ENCODE data around the gene SETD1A.
"Not testable (repeated sequence)": the region's sequence is repeated elsewhere in the genome, so short reads cannot be mapped to it uniquely, and the experiment has no call there.

The SETD1A gene

GRCh38 chr16:30998852-30999761, 41.6 kb downstream of the SETD1A start:
- no peak for DNase-seq (ENCODE audit: low read depth)

- DNase-seq (ENCODE audit: low read depth) = no peak
Measured at GRCh38 chr16:31000671-31001382, 43.3 kb downstream of the SETD1A start.

GRCh38 chr16:31001507-31002249, 44.1 kb downstream of the SETD1A start:
- DNase-seq (ENCODE audit: low read depth) = no peak

GRCh38 chr16:31002250-31002700, 44.7 kb downstream of the SETD1A start:
- no peak for DNase-seq (ENCODE audit: low read depth)

- DNase-seq (ENCODE audit: low read depth) = no peak
Measured at GRCh38 chr16:31002862-31003341, 45.3 kb downstream of the SETD1A start.

- DNase-seq (ENCODE audit: low read depth) = no peak
Measured at GRCh38 chr16:31003744-31004143, 46.2 kb downstream of the SETD1A start.

- no peak for DNase-seq (ENCODE audit: low read depth)
Measured at GRCh38 chr16:31004658-31005057, 47.1 kb downstream of the SETD1A start.

GRCh38 chr16:31005350-31006085, 48.0 kb downstream of the SETD1A start:
- DNase-seq (ENCODE audit: low read depth) = no peak

- DNase-seq (ENCODE audit: low read depth) = no peak
Measured at GRCh38 chr16:31006086-31006385, 48.5 kb downstream of the SETD1A start.

- no peak for DNase-seq (ENCODE audit: low read depth)
Measured at GRCh38 chr16:31006589-31006988, 49.0 kb downstream of the SETD1A start.

- DNase-seq (ENCODE audit: low read depth) = no peak
Measured at GRCh38 chr16:31007684-31008083, 50.1 kb downstream of the SETD1A start.

GRCh38 chr16:31008149-31008548, 50.6 kb downstream of the SETD1A start:
- no peak for DNase-seq (ENCODE audit: low read depth)

GRCh38 chr16:31008551-31008950, 51.0 kb downstream of the SETD1A start:
- DNase-seq (ENCODE audit: low read depth) = no peak

- DNase-seq (ENCODE audit: low read depth) = no peak
Measured at GRCh38 chr16:31009120-31009519, 51.6 kb downstream of the SETD1A start.

- DNase-seq (ENCODE audit: low read depth) = no peak
Measured at GRCh38 chr16:31009894-31010584, 52.5 kb downstream of the SETD1A start.

GRCh38 chr16:31010585-31011325, 53.2 kb downstream of the SETD1A start, which contains the start of gene STX1B:
Gene STX1B, minus strand, starts transcription at chr16:31010638. Its CDS starts 242 bp downstream, at chr16:31010396.
- peak; percentile 33 for DNase-seq (ENCODE audit: low read depth)

- not testable (repeated sequence) for DNase-seq (ENCODE audit: low read depth)
Measured at GRCh38 chr16:31011815-31012214, 54.3 kb downstream of the SETD1A start.

GRCh38 chr16:31013292-31013691, 55.7 kb downstream of the SETD1A start:
- DNase-seq (ENCODE audit: low read depth) = not testable (repeated sequence)

GRCh38 chr16:31016018-31016417, 58.5 kb downstream of the SETD1A start:
- no peak for DNase-seq (ENCODE audit: low read depth)

- not testable (repeated sequence) for DNase-seq (ENCODE audit: low read depth)
Measured at GRCh38 chr16:31017756-31018155, 60.2 kb downstream of the SETD1A start.
